SH-SY5Y (cell line): ENCODE data around the gene IFT74.

Experiments used
- GATA2 ChIP-seq: IDR thresholded peaks from 2 replicates; pipeline ENCODE4 v1.6.1; 2011; ENCODE audit warnings: mild to moderate bottlenecking, low read depth, low read length
- GATA3 ChIP-seq: IDR thresholded peaks from 2 replicates; pipeline ENCODE4 v1.6.1; 2011; ENCODE audit warnings: low read depth, mild to moderate bottlenecking, low read length, moderate library complexity

Gene IFT74

DNA sequence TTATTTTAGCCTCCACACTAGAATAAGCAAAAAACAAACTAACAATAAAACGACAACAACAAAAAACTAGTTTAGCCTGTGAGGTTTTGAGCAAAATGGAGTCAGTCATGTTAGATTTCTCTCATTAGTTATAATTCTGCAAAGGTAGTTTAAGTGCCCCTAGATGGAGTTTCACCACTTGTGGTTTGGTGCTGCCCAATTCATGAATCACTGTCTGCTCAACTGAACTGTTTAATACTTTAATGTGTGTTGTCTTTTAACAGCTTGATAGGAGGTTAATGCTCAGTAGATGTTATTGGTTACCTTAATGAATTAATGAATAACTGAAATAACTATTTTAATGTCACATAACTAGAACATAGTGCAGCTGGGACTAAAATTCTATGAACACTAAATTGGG, 5.7 kb upstream of the IFT74 start:
- no peak for TF ChIP-seq GATA3
- TF ChIP-seq GATA2 = no peak

DNA sequence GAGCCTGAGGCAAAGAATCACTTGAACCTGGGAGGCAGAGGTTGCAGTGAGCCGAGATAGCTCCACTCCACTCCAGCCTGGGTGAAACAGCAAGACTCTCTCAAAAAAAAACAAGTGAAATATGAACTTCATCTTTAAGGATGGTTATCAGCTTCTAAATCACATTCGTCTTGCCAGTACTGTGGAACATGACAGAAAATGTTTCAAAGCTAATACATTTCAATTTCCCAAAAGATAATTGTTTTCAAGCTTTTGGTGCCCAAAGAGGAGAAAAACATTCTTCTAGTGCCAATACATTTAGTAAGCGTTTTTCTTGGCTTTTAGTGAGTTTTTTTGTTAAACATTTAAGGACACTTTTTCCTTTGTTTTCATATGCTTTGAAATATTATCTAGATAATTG, 4.4 kb upstream of the IFT74 start:
- TF ChIP-seq GATA2 (no peak), GATA3 (no peak)

DNA sequence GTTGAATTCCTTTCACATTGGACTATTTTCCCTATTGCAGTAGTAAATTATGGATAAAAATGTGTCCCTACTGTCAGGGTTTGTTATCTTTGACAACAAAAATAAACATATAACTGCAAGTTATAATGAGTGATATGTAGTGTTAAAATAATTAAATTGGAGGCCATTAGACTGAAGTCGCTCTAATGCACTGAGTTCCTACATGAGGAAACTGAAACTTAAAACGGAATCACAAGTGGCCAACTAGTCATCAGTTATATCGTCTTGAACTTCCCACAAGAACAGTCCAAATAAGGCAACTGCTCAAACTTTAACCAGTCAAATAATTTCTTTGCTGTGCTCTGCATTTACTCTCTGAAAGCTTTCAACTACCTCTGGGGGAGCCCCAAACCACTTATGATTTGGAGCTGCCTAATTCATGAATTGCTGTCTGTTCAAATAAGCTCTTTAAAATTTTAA, 2.1 kb upstream of the IFT74 start:
- TF ChIP-seq GATA3 = no peak
- no peak for TF ChIP-seq GATA2

DNA sequence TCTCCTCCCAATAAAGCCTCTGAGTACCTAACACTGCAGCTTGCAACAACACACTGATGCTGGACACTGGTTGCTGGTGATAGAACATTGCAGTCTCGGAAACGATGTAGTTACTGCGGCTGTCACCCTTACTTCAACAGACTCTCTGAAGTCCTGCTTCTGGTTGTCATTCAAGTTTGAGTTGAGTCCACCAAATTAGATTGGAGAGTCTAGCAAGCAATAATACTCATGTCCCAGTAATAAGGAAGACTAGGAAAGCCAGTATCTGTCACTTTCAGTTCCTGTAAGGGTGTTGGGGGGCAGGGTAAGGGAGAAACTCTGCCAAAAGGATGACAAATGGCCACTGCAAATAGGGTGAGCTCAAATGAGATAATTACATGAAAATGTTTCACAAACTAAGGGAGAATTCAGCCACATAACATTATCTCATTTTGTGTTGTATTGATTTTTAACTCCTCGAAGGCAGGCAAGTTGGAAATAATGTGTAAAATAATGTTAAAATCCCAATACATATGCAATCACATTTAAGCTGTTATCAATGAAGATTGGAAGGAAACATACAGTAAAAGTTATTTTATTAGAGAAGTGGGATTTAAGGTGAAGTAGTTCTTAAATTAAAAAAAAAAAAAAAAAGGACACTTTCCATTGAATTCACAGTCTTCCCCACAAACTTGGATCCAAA, 849 bp upstream of the IFT74 start:
- no peak for TF ChIP-seq GATA2
- no peak for TF ChIP-seq GATA3

DNA sequence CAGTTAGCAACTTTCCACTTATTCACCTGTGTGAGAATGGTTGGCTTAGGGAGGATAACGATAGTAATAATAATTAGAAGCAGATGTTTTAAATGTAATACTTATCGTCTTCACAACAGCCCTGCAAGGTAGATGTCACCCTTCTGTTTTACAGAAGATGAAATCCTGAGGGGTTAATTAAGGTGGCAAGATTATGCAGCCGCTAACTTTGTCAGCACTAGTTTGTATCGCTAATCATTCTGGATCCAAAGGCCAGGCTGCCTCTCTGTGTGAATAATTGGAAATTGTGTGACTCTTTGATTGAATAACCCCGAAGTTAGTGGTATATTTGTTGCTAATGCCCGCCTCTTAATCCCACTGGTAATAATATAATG, 635 bp downstream of the IFT74 start:
- TF ChIP-seq GATA2 (no peak), GATA3 (no peak)

DNA sequence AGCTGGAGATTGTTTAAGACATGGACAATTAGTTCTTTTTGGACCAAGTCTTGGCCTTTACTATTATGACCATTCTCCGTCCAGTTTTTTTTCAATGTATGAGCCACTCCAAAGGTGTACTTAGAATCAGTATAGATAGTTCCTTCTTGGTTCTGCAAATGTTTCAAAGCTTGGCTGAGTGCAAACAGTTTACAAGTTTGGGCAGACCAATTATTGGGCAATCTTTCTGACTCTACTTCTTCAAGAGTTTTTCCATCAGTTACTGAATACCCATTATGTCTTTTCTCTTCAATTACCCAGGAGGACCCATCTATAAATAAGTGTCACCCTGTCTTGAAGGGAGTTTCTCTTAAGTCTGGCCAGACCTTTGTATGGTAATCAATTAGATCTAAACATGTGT, 15.5 kb downstream of the IFT74 start:
- no peak for TF ChIP-seq GATA3

DNA sequence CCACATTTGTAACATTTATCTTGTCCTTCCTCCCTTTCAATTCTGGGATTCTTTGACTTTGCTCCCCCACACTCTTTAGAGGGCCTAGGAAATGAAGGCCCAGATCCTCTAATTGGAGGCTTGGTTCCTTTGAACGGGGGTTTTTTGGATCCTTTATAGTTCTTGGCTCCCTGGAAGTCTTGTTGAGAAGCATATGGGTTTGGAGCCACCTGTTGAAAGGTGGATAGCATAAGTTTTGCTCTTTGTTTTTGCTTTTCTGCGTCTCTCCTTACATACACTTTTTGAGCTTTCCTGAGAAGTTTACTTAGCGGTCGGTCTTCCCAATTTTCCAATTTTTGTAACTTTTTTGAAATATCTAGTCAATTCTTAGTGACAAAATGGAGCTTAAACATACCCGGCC, 17.8 kb downstream of the IFT74 start:
- TF ChIP-seq GATA3 = no peak
- TF ChIP-seq GATA2 = no peak

DNA sequence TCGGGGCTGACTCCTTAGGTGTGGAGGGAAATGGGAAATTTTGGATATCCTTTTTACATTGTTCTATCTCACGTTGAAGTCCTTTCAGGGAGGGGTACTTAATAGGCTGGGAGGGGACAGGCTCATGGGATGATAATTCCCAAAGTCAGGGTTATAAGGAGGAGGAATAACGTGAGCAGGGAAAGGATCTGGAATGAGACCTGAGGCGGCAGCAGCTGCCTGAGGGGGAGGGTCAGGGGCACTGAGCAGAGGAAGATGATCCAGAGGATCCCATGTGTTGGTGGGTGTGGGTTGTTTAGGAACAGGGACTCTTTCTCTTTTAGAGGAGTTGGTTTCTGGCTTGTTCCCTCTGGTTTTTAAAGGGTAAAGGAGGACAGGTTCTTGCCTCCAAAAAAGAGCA, 18.7 kb downstream of the IFT74 start:
- TF ChIP-seq GATA3 (no peak), GATA2 (no peak)

DNA sequence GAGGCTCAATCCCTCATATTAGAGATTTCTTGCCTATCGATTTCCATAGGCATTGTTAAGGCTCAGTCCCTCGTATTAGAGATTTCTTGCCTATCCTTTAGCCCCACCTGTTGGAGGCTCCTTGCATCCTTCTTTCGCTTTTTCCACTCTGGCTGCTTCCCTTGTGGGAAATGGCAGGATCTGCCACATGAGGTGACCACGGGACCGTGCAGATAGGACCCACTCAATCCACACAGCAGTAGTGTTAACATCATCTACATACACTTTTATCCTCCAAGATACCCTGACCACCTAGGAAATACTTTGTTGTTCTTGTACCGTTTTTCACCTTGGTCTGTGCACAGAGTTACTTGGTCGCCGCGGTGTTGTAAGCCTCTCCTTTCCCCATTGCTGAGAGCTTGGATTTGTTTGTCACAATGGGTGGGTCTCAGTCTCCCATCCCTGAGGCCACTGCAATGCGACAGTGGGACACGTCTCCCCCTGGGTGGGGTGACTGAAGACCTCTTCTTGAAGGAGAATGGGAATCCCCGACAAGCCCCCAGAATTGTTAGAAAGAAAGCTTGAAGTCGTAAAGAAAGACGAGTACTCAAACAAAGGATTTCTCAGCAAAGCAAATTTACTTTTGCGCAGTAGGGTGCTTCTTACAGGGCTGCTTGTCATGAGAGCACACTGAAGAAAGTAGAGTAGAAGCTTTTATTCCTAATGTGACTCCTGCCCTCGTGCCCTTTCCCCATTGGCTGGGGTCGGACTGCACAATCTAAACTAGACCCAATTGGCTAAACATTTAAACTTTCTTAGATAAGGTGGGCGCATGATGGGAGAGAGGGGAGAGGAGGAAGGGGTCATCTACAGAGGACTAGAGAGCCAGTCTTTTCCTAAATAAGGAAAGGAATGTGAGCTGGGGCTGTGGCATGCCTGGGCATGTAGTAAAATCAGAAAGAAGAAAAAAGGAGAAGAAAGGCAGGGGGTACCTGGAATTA, 19.8 kb downstream of the IFT74 start:
- TF ChIP-seq GATA2 (no peak), GATA3 (no peak)

DNA sequence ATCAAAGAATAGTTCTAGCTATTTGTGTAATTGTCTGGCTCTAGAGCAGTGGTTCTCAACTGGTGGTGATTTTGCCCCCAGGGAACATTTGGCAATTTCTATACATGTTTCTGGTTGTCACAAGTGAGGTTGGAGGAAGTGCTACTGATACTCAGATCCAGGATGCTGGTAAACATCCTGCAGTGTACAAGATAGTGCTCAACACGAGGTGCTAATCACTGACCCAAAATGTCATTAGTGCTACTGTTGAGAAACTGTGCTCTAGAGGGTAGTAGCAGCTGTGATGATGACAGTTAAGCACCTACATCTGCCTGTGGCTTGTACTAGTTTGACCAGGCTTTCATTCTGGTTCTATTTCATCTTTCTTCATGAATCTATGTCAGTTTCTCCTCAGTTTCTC, 27.1 kb downstream of the IFT74 start:
- TF ChIP-seq GATA2 = no peak
- TF ChIP-seq GATA3 = no peak

DNA sequence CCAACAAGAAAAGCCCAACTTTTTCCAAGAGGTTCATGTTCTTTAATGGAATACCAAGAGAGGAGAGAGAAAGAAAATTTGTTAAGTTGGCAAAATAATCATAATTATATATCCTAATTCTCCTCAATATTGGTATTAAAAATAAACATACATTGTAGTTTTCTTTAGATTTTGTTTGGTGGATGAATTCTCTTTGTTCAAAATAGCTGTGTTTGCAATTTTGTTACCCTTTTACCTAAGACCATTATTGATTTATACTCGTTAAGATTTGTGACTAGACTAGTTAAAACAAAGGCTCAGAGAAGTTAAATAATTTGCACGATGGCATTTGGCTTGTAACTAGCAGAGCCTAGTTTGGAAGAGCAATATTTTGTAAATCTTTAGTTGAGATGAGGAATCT, 39.6 kb downstream of the IFT74 start:
- TF ChIP-seq GATA3 (no peak), GATA2 (no peak)

DNA sequence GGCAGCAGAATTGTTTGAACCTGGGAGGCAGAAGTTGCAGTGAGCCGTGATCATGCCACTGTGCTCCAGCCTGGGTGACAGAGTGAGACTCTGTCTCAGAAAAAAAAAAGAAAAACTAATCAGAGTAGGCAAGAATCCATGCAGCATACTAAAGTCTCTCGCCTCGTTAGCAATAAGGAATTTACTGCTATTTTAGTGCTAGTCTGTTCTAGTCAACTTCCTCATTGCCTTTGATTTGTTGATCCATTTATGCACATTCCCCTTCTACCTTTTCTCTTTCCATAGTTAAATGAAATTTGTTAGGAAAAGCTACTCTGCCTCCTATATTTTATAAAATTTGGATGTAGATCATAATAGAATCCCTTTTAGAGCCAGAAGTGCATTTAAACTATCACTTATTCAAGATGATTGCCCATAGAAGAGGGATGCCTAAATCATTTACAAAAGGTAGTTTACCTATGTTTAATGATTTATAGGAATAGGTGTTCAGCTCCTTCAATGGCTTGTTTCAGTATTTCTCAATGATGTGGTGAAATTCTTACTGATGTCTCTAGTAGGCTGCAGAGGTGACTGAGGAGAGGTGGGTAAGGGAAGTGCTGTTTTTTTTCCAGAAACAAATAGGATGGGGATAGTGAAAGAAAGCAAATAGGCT, 47.3 kb downstream of the IFT74 start:
- TF ChIP-seq GATA3 = no peak
- TF ChIP-seq GATA2 = no peak

DNA sequence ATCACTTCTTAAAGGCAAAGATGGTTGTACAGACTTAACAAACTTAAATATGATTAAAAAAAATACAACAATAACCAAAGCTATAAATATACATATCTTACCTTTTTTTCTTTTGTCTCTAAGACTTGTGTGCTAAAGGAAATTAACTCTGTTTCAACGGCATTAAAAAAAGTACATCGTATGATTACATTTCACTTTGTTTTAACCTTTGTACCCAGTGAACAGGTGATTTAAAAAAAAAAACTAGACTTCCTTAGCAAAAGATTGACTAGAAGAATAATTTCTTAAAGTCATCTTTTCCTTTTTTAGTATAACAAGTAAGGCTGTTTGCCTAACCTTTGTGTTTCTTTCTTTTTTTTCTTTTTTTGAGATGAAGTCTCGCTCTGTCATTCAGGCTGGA, 49.3 kb downstream of the IFT74 start, which contains the start of gene LRRC19:
LRRC19 (minus strand) TSS at position 182 of the 400 bp plus-strand sequence. CDS start 5,978 bp downstream, outside the sequence.
- TF ChIP-seq GATA3 = no peak
- TF ChIP-seq GATA2 = no peak

DNA sequence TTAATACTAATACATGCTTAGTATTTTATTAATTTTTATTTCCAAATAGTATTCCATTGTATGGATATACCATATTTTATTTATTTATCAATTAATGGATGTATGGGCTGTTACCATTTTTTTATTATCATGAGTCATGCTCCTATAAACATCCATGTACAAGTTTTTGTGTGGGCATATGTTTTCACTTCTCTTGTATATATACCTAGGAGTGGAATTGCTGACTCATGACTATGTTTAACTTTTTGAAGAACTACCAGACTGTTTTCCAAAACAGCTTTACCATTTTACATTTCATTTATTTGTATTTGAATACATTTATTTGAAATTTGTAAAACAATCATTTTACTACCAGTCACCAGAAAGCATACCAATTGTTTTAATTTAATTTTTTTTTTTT, 63.4 kb downstream of the IFT74 start:
- TF ChIP-seq GATA2 (no peak), GATA3 (no peak)

DNA sequence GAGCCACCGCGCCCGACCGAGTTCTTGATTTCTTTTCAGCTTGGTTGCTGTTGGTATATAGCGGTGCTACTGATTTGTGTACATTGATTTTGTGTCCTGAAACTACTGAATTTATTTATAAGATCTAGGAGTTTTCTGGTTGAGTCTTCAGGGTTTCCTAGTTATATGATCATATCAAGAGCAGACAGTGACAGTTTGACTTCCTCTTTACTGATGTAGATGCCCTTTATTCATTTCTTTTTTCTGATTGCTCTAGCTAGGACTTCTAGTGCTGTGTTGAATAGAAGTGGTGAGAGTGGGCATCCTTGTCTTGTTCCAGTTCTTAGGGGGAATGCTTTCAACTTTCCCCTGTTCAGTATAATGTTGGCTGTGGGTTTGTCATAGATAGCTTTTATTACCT, 66.7 kb downstream of the IFT74 start:
- TF ChIP-seq GATA2 (no peak), GATA3 (no peak)
